Loucy (cell line): ENCODE measurements around the gene WDR48.

Experiments
- H2AFZ ChIP-seq: fragments of 200-600 bp; sonication (generic); 2 replicates; pipeline ENCODE4 v1.6.0; 2016; ENCODE audit warnings: antibody characterized with exemption, mild to moderate bottlenecking, low read length, moderate library complexity
- H3F3A ChIP-seq: fragments of 200-600 bp; 2 replicates; pipeline ENCODE4 v1.6.0; 2016; ENCODE audit warnings: antibody characterized with exemption, low read depth, mild to moderate bottlenecking
- H3K27me3 ChIP-seq: fragments of 200-600 bp; sonication (generic); 2 replicates; pipeline ENCODE4 v1.6.1; 2014; ENCODE audit warnings: low read length, mild to moderate bottlenecking; ENCODE audit not compliant: insufficient read depth, poor library complexity, severe bottlenecking
- H3K36me3 ChIP-seq: fragments of 200-600 bp; sonication (generic); 2 replicates; pipeline ENCODE4 v1.6.1; 2016; ENCODE audit warnings: low read length; ENCODE audit not compliant: insufficient read depth
- H3K4me1 ChIP-seq: fragments of 200-600 bp; sonication (generic); 2 replicates; pipeline ENCODE4 v1.5.1; 2014; ENCODE audit warnings: low read length, mild to moderate bottlenecking; ENCODE audit not compliant: insufficient read depth, poor library complexity, severe bottlenecking
- H3K4me2 ChIP-seq: fragments of 200-600 bp; sonication (generic); 2 replicates; pipeline ENCODE4 v1.6.0; 2014; ENCODE audit warnings: antibody characterized with exemption, low read length, low read depth, mild to moderate bottlenecking; ENCODE audit not compliant: poor library complexity, severe bottlenecking
- H3K4me3 ChIP-seq: fragments of 200-600 bp; sonication (generic); 2 replicates; pipeline ENCODE4 v1.5.1; 2014; ENCODE audit warnings: low read length, mild to moderate bottlenecking, mixed read lengths; ENCODE audit not compliant: poor library complexity, severe bottlenecking
- H3K79me2 ChIP-seq: fragments of 200-600 bp; sonication (generic); 2 replicates; pipeline ENCODE4 v1.6.1; 2014; ENCODE audit warnings: low read length; ENCODE audit not compliant: insufficient read depth
- H3K9ac ChIP-seq: fragments of 200-600 bp; sonication (generic); 2 replicates; pipeline ENCODE4 v1.6.0; 2014; ENCODE audit warnings: mild to moderate bottlenecking, low read depth, low read length, moderate library complexity; ENCODE audit not compliant: poor library complexity, severe bottlenecking
- H3K9me2 ChIP-seq: fragments of 200-600 bp; sonication (generic); replicated peaks from 2 replicates; pipeline ENCODE4 v1.6.1; 2016; ENCODE audit warnings: low read depth, low read length, mixed read lengths
- H3K9me3 ChIP-seq: fragments of 200-600 bp; sonication (generic); 2 replicates; pipeline ENCODE4 v1.6.1; 2014; ENCODE audit warnings: mild to moderate bottlenecking, antibody characterized with exemption, low read length, low read depth; ENCODE audit not compliant: insufficient read depth
- H4K20me1 ChIP-seq: fragments of 200-600 bp; sonication (generic); 2 replicates; pipeline ENCODE4 v1.6.0; 2014; ENCODE audit warnings: antibody characterized with exemption, low read length, mild to moderate bottlenecking; ENCODE audit not compliant: insufficient read depth, poor library complexity, severe bottlenecking
- EZH2phosphoT487 ChIP-seq: fragments of 200-600 bp; IDR thresholded peaks from 2 replicates; pipeline ENCODE4 v1.6.1; 2018; ENCODE audit warnings: antibody characterized with exemption, mild to moderate bottlenecking, moderate library complexity, borderline replicate concordance
- TF ChIP-seq, protein P1 (sequence below): fragments of 200-600 bp; sonication (generic); conservative IDR thresholded peaks from 2 replicates; pipeline ENCODE4 v1.5.1; 2014; ENCODE audit warnings: mild to moderate bottlenecking, antibody characterized with exemption, low read length

WDR48 gene

DNA sequence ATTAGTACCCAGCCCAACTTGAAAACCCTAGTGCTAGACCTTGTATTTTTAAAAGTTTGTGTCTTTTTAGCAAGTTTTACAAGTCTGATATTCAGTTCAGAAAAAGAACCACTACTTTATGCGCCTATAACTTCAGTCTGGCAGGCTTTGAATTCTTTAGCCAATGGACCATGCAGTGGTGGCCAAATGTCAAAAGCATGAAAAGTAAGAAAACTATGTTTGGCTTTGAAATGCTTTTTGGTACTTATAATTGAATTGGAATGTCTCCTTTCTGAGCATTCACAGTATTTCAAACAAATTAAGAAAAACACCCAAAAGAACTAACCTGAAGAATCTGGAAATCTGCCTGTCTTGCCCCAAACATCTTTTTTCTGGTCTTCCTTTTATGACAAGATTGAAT lies 12.8 kb downstream of the WDR48 start:
- Histone ChIP-seq H3K79me2 (peaks cover 28% of the 10 kb centered on the region), H3K9me3 (no peaks in the 10 kb centered on the region), H4K20me1 (peaks cover 6% of the 10 kb centered on the region), H3K4me2 (no peak overlapping the region), H3K9ac (no peak overlapping the region), H3K4me1 (peaks cover 15% of the 10 kb centered on the region), H3K9me2 (no peaks in the 10 kb centered on the region), H3K4me3 (no peak overlapping the region), H2AFZ (no peak overlapping the region), H3K36me3 (peaks cover 48% of the 10 kb centered on the region), H3K27me3 (no peaks in the 10 kb centered on the region), H3F3A (no peaks in the 10 kb centered on the region)
- no peak for TF ChIP-seq EZH2phosphoT487
- TF ChIP-seq, protein P1, sequence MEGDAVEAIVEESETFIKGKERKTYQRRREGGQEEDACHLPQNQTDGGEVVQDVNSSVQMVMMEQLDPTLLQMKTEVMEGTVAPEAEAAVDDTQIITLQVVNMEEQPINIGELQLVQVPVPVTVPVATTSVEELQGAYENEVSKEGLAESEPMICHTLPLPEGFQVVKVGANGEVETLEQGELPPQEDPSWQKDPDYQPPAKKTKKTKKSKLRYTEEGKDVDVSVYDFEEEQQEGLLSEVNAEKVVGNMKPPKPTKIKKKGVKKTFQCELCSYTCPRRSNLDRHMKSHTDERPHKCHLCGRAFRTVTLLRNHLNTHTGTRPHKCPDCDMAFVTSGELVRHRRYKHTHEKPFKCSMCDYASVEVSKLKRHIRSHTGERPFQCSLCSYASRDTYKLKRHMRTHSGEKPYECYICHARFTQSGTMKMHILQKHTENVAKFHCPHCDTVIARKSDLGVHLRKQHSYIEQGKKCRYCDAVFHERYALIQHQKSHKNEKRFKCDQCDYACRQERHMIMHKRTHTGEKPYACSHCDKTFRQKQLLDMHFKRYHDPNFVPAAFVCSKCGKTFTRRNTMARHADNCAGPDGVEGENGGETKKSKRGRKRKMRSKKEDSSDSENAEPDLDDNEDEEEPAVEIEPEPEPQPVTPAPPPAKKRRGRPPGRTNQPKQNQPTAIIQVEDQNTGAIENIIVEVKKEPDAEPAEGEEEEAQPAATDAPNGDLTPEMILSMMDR: no peak

DNA sequence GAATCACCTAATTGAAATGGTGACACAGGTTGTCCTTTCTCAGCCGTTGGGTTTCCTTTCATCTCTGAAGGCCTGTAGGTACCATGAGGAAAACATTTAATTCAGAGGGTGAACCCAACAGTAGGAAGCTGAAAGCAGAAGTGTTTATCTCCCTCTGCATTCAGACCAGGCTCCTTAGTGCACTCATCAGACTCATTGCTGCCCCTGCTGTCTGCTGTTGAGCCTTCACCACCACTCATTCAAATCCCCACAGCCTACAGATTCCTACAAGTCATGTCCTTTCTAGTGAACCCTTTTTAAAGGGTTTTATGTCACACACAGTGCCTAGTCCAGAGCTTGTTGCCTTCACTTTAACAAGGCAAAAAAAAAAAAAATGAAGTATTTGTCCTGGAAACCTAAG lies 13.4 kb downstream of the WDR48 start:
- TF ChIP-seq, protein P1: peak; percentile 70
- TF ChIP-seq EZH2phosphoT487: no peak
- Histone ChIP-seq H3K9me2 (no peaks in the 10 kb centered on the region), H3K79me2 (peaks cover 23% of the 10 kb centered on the region), H3F3A (no peaks in the 10 kb centered on the region), H2AFZ (no peak overlapping the region), H3K9ac (no peak overlapping the region), H3K4me3 (no peak overlapping the region), H4K20me1 (peaks cover 5% of the 10 kb centered on the region), H3K9me3 (no peaks in the 10 kb centered on the region), H3K36me3 (peaks cover 53% of the 10 kb centered on the region), H3K27me3 (no peaks in the 10 kb centered on the region), H3K4me2 (no peak overlapping the region), H3K4me1 (peaks cover 15% of the 10 kb centered on the region)

DNA sequence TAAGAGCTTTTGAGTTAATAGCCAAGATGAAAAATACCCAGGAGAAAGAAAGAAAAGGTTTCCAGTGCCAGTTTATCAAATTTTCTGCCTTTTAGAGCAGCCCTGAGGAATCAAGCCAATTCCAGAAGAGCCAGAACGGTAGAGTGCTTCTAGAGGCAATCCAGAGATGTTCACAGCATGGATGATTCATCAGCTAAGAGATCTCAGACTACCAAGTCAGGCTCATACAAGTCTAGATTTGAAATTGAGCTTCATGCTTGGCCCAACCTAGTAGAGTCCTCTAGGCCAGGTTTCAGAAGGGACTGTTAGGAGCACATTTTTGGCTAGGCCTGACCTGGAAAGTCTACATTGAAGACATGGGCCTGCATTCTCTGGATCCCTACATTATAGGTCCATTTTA lies 15.5 kb downstream of the WDR48 start:
- Histone ChIP-seq H3K36me3 (peaks cover 71% of the 10 kb centered on the region), H3K9me2 (no peaks in the 10 kb centered on the region), H3K4me2 (no peak overlapping the region), H3K9ac (no peak overlapping the region), H3K27me3 (no peaks in the 10 kb centered on the region), H3K9me3 (no peaks in the 10 kb centered on the region), H3K79me2 (peaks cover 13% of the 10 kb centered on the region; the same call in 1 of the 2 replicates), H4K20me1 (peaks cover 5% of the 10 kb centered on the region), H3K4me1 (peaks cover 11% of the 10 kb centered on the region), H3F3A (no peaks in the 10 kb centered on the region), H3K4me3 (no peak overlapping the region), H2AFZ (no peak overlapping the region)
- no peak for TF ChIP-seq EZH2phosphoT487
- TF ChIP-seq, protein P1: no peak
